H54 (cell line): Measurements from ENCODE around the gene ODAM.

Experiments
- DNase-seq: peaks from one replicate; pipeline ENCODE4 v3.0.0; 2011; ENCODE audit warnings: low spot score, mixed read lengths; ENCODE audit not compliant: insufficient read length
- FAIRE-seq: peaks from 3 replicates; lab custom pipeline; 2011; peaks lifted over from hg19 to GRCh38; lab: Jason Lieb, UNC
- POLR2A ChIP-seq: IDR thresholded peaks from 2 replicates; pipeline ENCODE4 v1.6.1; 2011; ENCODE audit warnings: low read depth, mild to moderate bottlenecking, low read length

ODAM gene

GRCh38 chr4:70243091-70243490 lies 47.6 kb downstream of the ODAM start:
- TF ChIP-seq POLR2A: no peak
- DNase-seq (no peak), FAIRE-seq (no peak)

GRCh38 chr4:70251250-70251944 lies 55.9 kb downstream of the ODAM start:
- DNase-seq (no peak), FAIRE-seq (no peak)
- TF ChIP-seq POLR2A: no peak

- FAIRE-seq (no peak), DNase-seq (no peak)
- TF ChIP-seq POLR2A: no peak
These were observed 56.4 kb downstream of the ODAM start for GRCh38 chr4:70251945-70252277.
